Keratinocyte (primary cell): ENCODE measurements around the gene RMND1.

Experiments
- EZH2 ChIP-seq: IDR thresholded peaks from one replicate; pipeline ENCODE4 v1.6.1; 2012; ENCODE audit warnings: inconsistent platforms, mild to moderate bottlenecking, low read length, moderate library complexity
- TF ChIP-seq, protein P1 (sequence below), 3 experiments: IDR thresholded peaks in 1 of 3; conservative IDR thresholded peaks in 1 of 3; optimal IDR thresholded peaks in 1 of 3; 2 replicates in 2 of 3; 3 replicates in 1 of 3; pipeline versions ENCODE3 to v1.5.1; 2011; ENCODE audit warnings: low read length in 3 of 3, mild to moderate bottlenecking in 3 of 3, moderate library complexity in 2 of 3, control low read depth in 1 of 3, inconsistent platforms in 1 of 3; ENCODE audit not compliant: insufficient read depth in 2 of 3; ENCODE audit errors: extremely low read depth in 1 of 3

DNA sequence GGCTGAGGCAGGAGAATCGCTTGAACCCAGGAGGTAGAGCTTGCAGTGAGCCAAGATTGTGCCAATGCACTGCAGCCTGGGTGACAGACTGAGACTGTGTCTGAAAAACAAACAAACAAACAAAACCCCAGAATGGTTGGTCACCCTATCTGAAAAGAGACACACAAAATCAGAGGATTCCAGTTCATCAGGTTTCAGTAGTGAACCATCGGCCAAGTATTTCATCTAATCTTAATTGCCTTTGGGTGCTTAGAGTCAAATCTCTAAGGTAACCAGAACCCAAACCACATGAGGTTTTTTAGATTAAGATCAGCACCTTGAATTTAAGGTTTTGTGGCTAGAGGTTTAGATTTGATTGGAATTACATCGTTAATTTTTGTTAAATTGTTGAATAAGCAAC is 52.2 kb downstream of the RMND1 start:
- TF ChIP-seq, protein P1, sequence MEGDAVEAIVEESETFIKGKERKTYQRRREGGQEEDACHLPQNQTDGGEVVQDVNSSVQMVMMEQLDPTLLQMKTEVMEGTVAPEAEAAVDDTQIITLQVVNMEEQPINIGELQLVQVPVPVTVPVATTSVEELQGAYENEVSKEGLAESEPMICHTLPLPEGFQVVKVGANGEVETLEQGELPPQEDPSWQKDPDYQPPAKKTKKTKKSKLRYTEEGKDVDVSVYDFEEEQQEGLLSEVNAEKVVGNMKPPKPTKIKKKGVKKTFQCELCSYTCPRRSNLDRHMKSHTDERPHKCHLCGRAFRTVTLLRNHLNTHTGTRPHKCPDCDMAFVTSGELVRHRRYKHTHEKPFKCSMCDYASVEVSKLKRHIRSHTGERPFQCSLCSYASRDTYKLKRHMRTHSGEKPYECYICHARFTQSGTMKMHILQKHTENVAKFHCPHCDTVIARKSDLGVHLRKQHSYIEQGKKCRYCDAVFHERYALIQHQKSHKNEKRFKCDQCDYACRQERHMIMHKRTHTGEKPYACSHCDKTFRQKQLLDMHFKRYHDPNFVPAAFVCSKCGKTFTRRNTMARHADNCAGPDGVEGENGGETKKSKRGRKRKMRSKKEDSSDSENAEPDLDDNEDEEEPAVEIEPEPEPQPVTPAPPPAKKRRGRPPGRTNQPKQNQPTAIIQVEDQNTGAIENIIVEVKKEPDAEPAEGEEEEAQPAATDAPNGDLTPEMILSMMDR (optimal IDR thresholded peaks at IDR 0.05 in 1 of 3, IDR thresholded peaks at IDR 0.05 in 1 of 3, conservative IDR thresholded peaks at IDR 0.05 in 1 of 3; ENCODE audit: extremely low read depth in 1 of 3, insufficient read depth in 2 of 3, low read length in 3 of 3), result no peak
- no peak for TF ChIP-seq EZH2
